Motor neuron (in vitro differentiated cells): ENCODE measurements around the gene RPS23. TPM values are rescaled to one million over a fixed set of nuclear protein-coding genes. Genes with fewer than 3 reads are reported as not detected.
"Not testable (repeated sequence)": the region's sequence is repeated elsewhere in the genome, so short reads cannot be mapped to it uniquely, and the experiment has no call there.

ENCODE experiments used
- ATAC-seq, 8 experiments: fragments of 200-7000 bp; cut with Tn5 transposase; replicated peaks in 6 of 8; 2 replicates each; pipeline ENCODE4 v1.8.0; 2021; ENCODE audit warnings: mild to moderate bottlenecking in 8 of 8, moderate library complexity in 8 of 8
- H3K27ac ChIP-seq, 2 donors: fragments of 250-450 bp; sonication (Bioruptor Pico); 2 replicates each; pipeline ENCODE4 v1.9.0; 2021; ENCODE audit warnings: antibody characterized with exemption in 2 of 2, mild to moderate bottlenecking in 2 of 2, moderate library complexity in 1 of 2
- H3K4me1 ChIP-seq, 2 donors: fragments of 250-450 bp; sonication (Bioruptor Pico); replicated peaks in 1 of 2; 2 replicates each; pipeline ENCODE4 v1.6.1; 2021; ENCODE audit warnings: antibody characterized with exemption in 2 of 2, mild to moderate bottlenecking in 2 of 2, moderate library complexity in 1 of 2
- H3K4me3 ChIP-seq, 5 donors: fragments of 250-450 bp; sonication (Bioruptor Pico); 2 replicates each; pipeline ENCODE4 v1.9.0; 2021; ENCODE audit warnings: antibody characterized with exemption in 5 of 5, mild to moderate bottlenecking in 5 of 5, moderate library complexity in 4 of 5
- WGBS, 10 experiments: fragments of 450-650 bp; shearing (Covaris generic); methylation state at CpG; one replicate each; pipeline ENCODE4 v1.0.0; 2022; 5-methylcytosine and 5-hydroxymethylcytosine counted together
- in situ Hi-C, 9 experiments: fragments of 400-800 bp; cut with MboI; loops; one replicate each; pipeline ENCODE4 v1.15.0; 2021; ENCODE audit warnings: low sequenced_read_pairs in 9 of 9, low pct_unique_long_range_greater_than_20kb in 2 of 9; ENCODE audit not compliant: unreplicated experiment in 9 of 9
- total RNA-seq, 8 experiments: library from RNA; unstranded; fragments of 300-600 nt; gene quantifications; 2 replicates each; pipeline versions ENCODE4 v1.2.3 to v1.2.4, GENCODE V29; 2022

Gene RPS23
- total RNA-seq, 8 experiments from 2014 or later: 2,266 to 4,679 (median 3,219) TPM

- WGBS, 10 experiments: 0 to 76% (median 53%) methylated on average over 1 to 18 of the region's 19 CpGs
- in situ Hi-C loops: no loop called here
- peak overlapping the region; percentile 47 to 55 (median 50) for H3K4me3 ChIP-seq
- H3K27ac ChIP-seq: peak overlapping the region; percentile 97
- peaks cover 7 to 11% of the 10 kb centered on the region in 2 donors for H3K4me1 ChIP-seq
- ATAC-seq: no peak
Measured at GRCh38 chr5:82278711-82279370, 687 bp upstream of the RPS23 start.

GRCh38 chr5:82277613-82277986 lies 554 bp downstream of the RPS23 start:
- peak overlapping the region; percentile 97 for H3K27ac ChIP-seq
- WGBS, 10 experiments: 0 to 5% (median 0%) methylated on average over 1 to 15 of the region's 15 CpGs; no CpG with 5 or more reads in 1 of the 10 experiments
- in situ Hi-C loops: no loop called here
- H3K4me3 ChIP-seq: peak overlapping the region; percentile 47 to 55 (median 50)
- ATAC-seq: peak in 2 of 8 experiments; percentile 2
- peaks cover 7 to 11% of the 10 kb centered on the region in 2 donors for H3K4me1 ChIP-seq

- Histone ChIP-seq H3K27ac (peak overlapping the region in 1 of 2 donors; percentile 97), H3K4me1 (peaks cover 7 to 11% of the 10 kb centered on the region in 2 donors), H3K4me3 (peak overlapping the region; percentile 47 to 55 (median 50))
- 22 to 85% (median 62%) methylated on average over 4 to 11 of the region's 11 CpGs for WGBS, 10 experiments
- in situ Hi-C loops: no loop called here
- no peak for ATAC-seq
Measured at GRCh38 chr5:82276800-82277612, 1.1 kb downstream of the RPS23 start.

GRCh38 chr5:82275216-82275664 lies 2.9 kb downstream of the RPS23 start:
- in situ Hi-C loops: no loop called here
- WGBS, 10 experiments: 86 to 100% (median 100%) methylated on average over 1 of the region's 1 CpG; no CpG with 5 or more reads in 2 of the 10 experiments
- no peak overlapping the region for H3K4me3 ChIP-seq
- no peak overlapping the region for H3K27ac ChIP-seq
- no peak for ATAC-seq
- peaks cover 7 to 11% of the 10 kb centered on the region in 2 donors for H3K4me1 ChIP-seq

- Histone ChIP-seq H3K27ac (no peak overlapping the region), H3K4me3 (no peak overlapping the region), H3K4me1 (peaks cover 7 to 11% of the 10 kb centered on the region in 2 donors)
- 90 to 100% (median 94%) methylated on average over 1 to 13 of the region's 31 CpGs; no CpG with 5 or more reads in 1 of the 10 experiments for WGBS, 10 experiments
- peak in 1 of 8 experiments; percentile 4 for ATAC-seq
- in situ Hi-C loops: no loop called here
Measured at GRCh38 chr5:82274343-82275211, 3.6 kb downstream of the RPS23 start.

- ATAC-seq, H3K27ac ChIP-seq, in situ Hi-C loops, H3K4me3 ChIP-seq: not testable (repeated sequence)
- 42 to 100% (median 91%) methylated on average over 1 to 4 of the region's 4 CpGs; no CpG with 5 or more reads in 4 of the 10 experiments for WGBS, 10 experiments
- peaks cover 3 to 11% of the 10 kb centered on the region in 2 donors for H3K4me1 ChIP-seq
Measured at GRCh38 chr5:82273426-82273825, 4.7 kb downstream of the RPS23 start.

- H3K4me3 ChIP-seq, H3K27ac ChIP-seq, in situ Hi-C loops: not testable (repeated sequence)
- WGBS, 10 experiments: 60 to 100% (median 89%) methylated on average over 1 to 11 of the region's 24 CpGs; no CpG with 5 or more reads in 3 of the 10 experiments
- H3K4me1 ChIP-seq: peaks cover 3 to 11% of the 10 kb centered on the region in 2 donors
- ATAC-seq: peak in 1 of 8 experiments; percentile 31
Measured at GRCh38 chr5:82272571-82273356, 5.4 kb downstream of the RPS23 start.

- WGBS, 10 experiments: 20 to 100% (median 100%) methylated on average over 1 to 2 of the region's 2 CpGs; no CpG with 5 or more reads in 3 of the 10 experiments
- H3K4me3 ChIP-seq, in situ Hi-C loops, H3K27ac ChIP-seq, ATAC-seq, H3K4me1 ChIP-seq: not testable (repeated sequence)
Measured at GRCh38 chr5:82269363-82269762, 8.8 kb downstream of the RPS23 start.

- ATAC-seq, in situ Hi-C loops, H3K4me1 ChIP-seq, H3K27ac ChIP-seq, H3K4me3 ChIP-seq: not testable (repeated sequence)
- WGBS, 10 experiments: 92 to 100% (median 100%) methylated on average over 2 to 7 of the region's 9 CpGs; no CpG with 5 or more reads in 1 of the 10 experiments
Measured at GRCh38 chr5:82267297-82267933, 10.7 kb downstream of the RPS23 start.

- in situ Hi-C loops: no loop called here
- no peaks in the 10 kb centered on the region for H3K4me1 ChIP-seq
- 8 to 100% (median 75%) methylated on average over 2 to 4 of the region's 4 CpGs; no CpG with 5 or more reads in 1 of the 10 experiments for WGBS, 10 experiments
- peak in 2 of 8 experiments; percentile 54 to 60 for ATAC-seq
- no peak overlapping the region for H3K4me3 ChIP-seq
- H3K27ac ChIP-seq: no peak overlapping the region
Measured at GRCh38 chr5:82265047-82265446, 13.1 kb downstream of the RPS23 start.

- in situ Hi-C loops: no loop called here
- H3K4me1 ChIP-seq: no peaks in the 10 kb centered on the region
- WGBS, 10 experiments: 0 to 100% (median 83%) methylated on average over 1 to 3 of the region's 3 CpGs; no CpG with 5 or more reads in 1 of the 10 experiments
- H3K4me3 ChIP-seq: no peak overlapping the region
- no peak overlapping the region for H3K27ac ChIP-seq
- peak in 4 of 8 experiments; percentile 42 to 75 (median 65) for ATAC-seq
Measured at GRCh38 chr5:82259172-82259800, 18.9 kb downstream of the RPS23 start.
